HepG2 (cell line): ENCODE data around the gene LCA5. TPM values are rescaled to one million over a fixed set of nuclear protein-coding genes. Genes with fewer than 3 reads are reported as not detected.

Experiments used
- ATAC-seq: fragments of 200-7000 bp; cut with Tn5 transposase; 3 replicates; pipeline ENCODE4 v1.9.1; 2020; ENCODE audit warnings: mild to moderate bottlenecking, moderate library complexity
- BruUV-seq: library from RNA; stranded (reverse); fragments of 400-500 nt; replicated peaks from 2 replicates; lab custom pipeline; 2021; lab: Mats Ljungman, UMichigan
- CTCF ChIA-PET: fragments of 300-600 bp; formaldehyde crosslinking; extraction: SDS; loops from one replicate; lab custom pipeline; 2021; ENCODE audit warnings: low total read pairs, inconsistent platforms, low intra/inter-chr PET ratio; lab: Yijun Ruan, JAX
- POLR2A ChIA-PET: fragments of 350-600 bp; sonication (Branson Sonifier 250); formaldehyde crosslinking; loops from one replicate; lab custom pipeline; 2020; ENCODE audit warnings: antibody characterized with exemption, inconsistent platforms; lab: Yijun Ruan, JAX
- DNase-seq: peaks from one replicate; pipeline ENCODE4 v3.0.0-alpha.2; 2015; ENCODE audit warnings: low spot score
- FAIRE-seq: peaks from 3 replicates; lab custom pipeline; 2011; peaks lifted over from hg19 to GRCh38; lab: Jason Lieb, UNC
- H2AFZ ChIP-seq: one replicate; pipeline ENCODE4 v1.6.1; 2011; ENCODE audit warnings: low read length, inconsistent platforms
- H3K27ac ChIP-seq: fragments of 300-600 bp; 3 replicates; pipeline ENCODE4 v1.8.0; 2011; ENCODE audit warnings: mixed run types, mild to moderate bottlenecking, mixed read lengths, low read length, inconsistent platforms; ENCODE audit not compliant: insufficient read depth; ENCODE audit errors: extremely low read length
- H3K27me3 ChIP-seq, 2 experiments: fragments of 200-600 bp in 1 of 2; 2 replicates in 1 of 2; 3 replicates in 1 of 2; pipeline versions ENCODE4 v1.6.0 to v1.8.0; 2011; ENCODE audit warnings: low read length in 2 of 2, mild to moderate bottlenecking in 2 of 2, moderate library complexity in 2 of 2, inconsistent platforms in 1 of 2; ENCODE audit not compliant: insufficient read depth in 2 of 2, control insufficient read depth in 1 of 2
- H3K36me3 ChIP-seq, 2 experiments: fragments of 200-600 bp in 1 of 2; replicated peaks in 1 of 2; 2 replicates in 1 of 2; 3 replicates in 1 of 2; pipeline versions ENCODE4 v1.5.1 to v1.8.0; 2011; ENCODE audit warnings: low read length in 2 of 2, inconsistent platforms in 1 of 2; ENCODE audit not compliant: insufficient read depth in 2 of 2, control insufficient read depth in 1 of 2
- H3K4me1 ChIP-seq: 2 replicates; pipeline ENCODE4 v1.5.1; 2012; ENCODE audit warnings: low read length, inconsistent platforms; ENCODE audit not compliant: insufficient read depth
- H3K4me2 ChIP-seq: 2 replicates; pipeline ENCODE4 v1.6.0; 2011; ENCODE audit warnings: low read depth, low read length, inconsistent platforms
- H3K4me3 ChIP-seq, 3 experiments: fragments of 200-600 bp in 1 of 3; sonication (generic), shearing (Covaris generic) in 1 of 3; replicated peaks in 1 of 3; 2 replicates each; pipeline ENCODE4 v1.5.1; 2011 to 2016; ENCODE audit warnings: low read length in 3 of 3, inconsistent platforms in 2 of 3, low read depth in 2 of 3, mild to moderate bottlenecking in 2 of 3, control low read depth in 1 of 3, mixed read lengths in 1 of 3; ENCODE audit not compliant: insufficient read depth in 1 of 3
- H3K79me2 ChIP-seq: one replicate; pipeline ENCODE4 v1.6.1; 2011; ENCODE audit warnings: low read length, inconsistent platforms; ENCODE audit not compliant: insufficient read depth
- H3K9ac ChIP-seq: 2 replicates; pipeline ENCODE4 v1.6.0; 2011; ENCODE audit warnings: mild to moderate bottlenecking, low read depth, low read length, inconsistent platforms; ENCODE audit not compliant: insufficient read depth
- H3K9me3 ChIP-seq: 2 replicates; pipeline ENCODE4 v1.5.1; 2012; ENCODE audit warnings: mild to moderate bottlenecking, low read length
- H4K20me1 ChIP-seq: 2 replicates; pipeline ENCODE4 v1.6.0; 2011; ENCODE audit warnings: inconsistent platforms, mild to moderate bottlenecking, low read length, moderate library complexity; ENCODE audit not compliant: insufficient read depth
- TBX2 ChIP-seq: sonication (generic); formaldehyde crosslinking; IDR thresholded peaks from 2 replicates; pipeline ENCODE4 v1.5.0; 2020; ENCODE audit warnings: missing genetic modification reagents, mild to moderate bottlenecking, borderline replicate concordance
- ZNF296 ChIP-seq: sonication (generic); formaldehyde crosslinking; conservative IDR thresholded peaks from 2 replicates; pipeline ENCODE4 v1.5.0; 2020; ENCODE audit warnings: mild to moderate bottlenecking, missing genetic modification reagents
- WGBS: methylation state at CpG from one replicate; pipeline ENCODE4 v1.1.6; 2017; ENCODE audit warnings: low lambda C conversion rate; 5-methylcytosine and 5-hydroxymethylcytosine counted together
- in situ Hi-C: cut with HindIII; loops from 2 replicates; pipeline ENCODE4 v1.10.0; 2017; ENCODE audit warnings: low pct_unique_long_range_greater_than_20kb; ENCODE audit not compliant: extremely low pct_ligation_motif_present
- intact Hi-C: fragments of 100-400 bp; cut with micrococcal nuclease; formaldehyde crosslinking; loops from one replicate; pipeline ENCODE4 v1.10.0; 2022; ENCODE audit not compliant: unreplicated experiment
- polyA plus RNA-seq, 8 experiments: library from polyadenylated mRNA; depleted of rRNA in 3 of 8; stranded (reverse) in 7 of 8; unstranded in 1 of 8; fragments of >200 nt; fragmentation: Illumina TruSeq in 4 of 8; extraction: Trizol in 4 of 8; gene quantifications; 2 replicates each; pipeline versions ENCODE4 v1.2.1 to v1.2.3, GENCODE V29; 2011 to 2016; ENCODE audit warnings: low read depth in 4 of 8, missing spikeins in 1 of 8, mixed read lengths in 1 of 8; ENCODE audit not compliant: insufficient read depth in 1 of 8
- total RNA-seq, 5 experiments: library from RNA; depleted of rRNA; stranded (reverse); fragments of >200 nt; fragmentation: Illumina TruSeq; extraction: Trizol; gene quantifications; 2 replicates each; pipeline ENCODE4 v1.2.3, GENCODE V29; 2016; ENCODE audit warnings: low read depth in 1 of 5
- TF ChIP-seq, protein P1 (sequence below): sonication (generic); formaldehyde crosslinking; conservative IDR thresholded peaks from 2 replicates; pipeline ENCODE4 v1.4.0; 2020; ENCODE audit warnings: missing genetic modification reagents
- TF ChIP-seq, protein P2 (sequence below): sonication (generic); formaldehyde crosslinking; IDR thresholded peaks from 2 replicates; pipeline ENCODE4 v1.5.0; 2020; ENCODE audit warnings: mild to moderate bottlenecking, low read depth, missing genetic modification reagents, borderline replicate concordance
- TF ChIP-seq, protein P3 (sequence below): sonication (generic); IDR thresholded peaks from 2 replicates; pipeline ENCODE4 v1.6.1; 2016; ENCODE audit warnings: low read depth, borderline replicate concordance
- TF ChIP-seq, protein P4 (sequence below): sonication (generic); formaldehyde crosslinking; conservative IDR thresholded peaks from 2 replicates; pipeline ENCODE4 v1.4.0; 2020; ENCODE audit warnings: mild to moderate bottlenecking, missing genetic modification reagents, moderate library complexity

The LCA5 gene
- total and polyA plus RNA-seq, 2 of the 13 experiments (the other 11 are each of a cell fraction or from before 2014, with no cell fraction given) = 0.84 to 4.6 TPM

DNA sequence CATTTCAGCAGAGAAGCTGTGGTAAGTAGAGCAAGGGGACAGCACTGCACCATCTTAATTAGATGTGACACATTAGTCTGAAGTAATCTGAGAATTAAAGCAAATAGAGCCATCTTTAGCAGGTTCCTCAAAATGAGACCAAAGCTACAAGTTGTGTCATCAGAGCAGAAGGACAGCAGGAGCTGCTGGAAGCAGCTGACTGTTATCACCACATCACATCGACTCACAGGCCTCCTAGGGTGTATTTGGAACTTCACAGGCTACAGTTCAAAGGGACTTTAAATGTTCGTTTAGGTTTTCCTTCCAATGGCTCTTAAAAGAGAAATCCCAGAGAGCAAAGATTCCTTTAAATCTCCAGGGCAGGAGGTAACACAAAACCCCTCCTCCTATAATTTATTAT lies 69.5 kb downstream of the LCA5 start:
- Histone ChIP-seq H3K27me3 (no peaks in the 10 kb centered on the region), H3K4me3 (no peak overlapping the region; a peak in 1 of 6 replicates), H3K4me1 (peaks cover 65% of the 10 kb centered on the region), H3K9me3 (no peaks in the 10 kb centered on the region), H3K79me2 (no peaks in the 10 kb centered on the region), H2AFZ (no peak overlapping the region), H3K27ac (no peak overlapping the region), H4K20me1 (no peaks in the 10 kb centered on the region), H3K36me3 (no peaks in the 10 kb centered on the region), H3K4me2 (peak overlapping the region; percentile 39), H3K9ac (no peak overlapping the region)
- intact Hi-C loops (loop anchor here (2.0 to 10.0 kb wide), 4 partner anchors 65 to 390 kb away; partner anchors contain the start of genes HMGN3 and PHIP), in situ Hi-C loops (no loop called here)
- POLR2A ChIA-PET = no interaction called here
- TF ChIP-seq TBX2 (CRISPR knock-in tag) (no peak), ZNF296 (CRISPR knock-in tag) (no peak)
- TF ChIP-seq, protein P1, sequence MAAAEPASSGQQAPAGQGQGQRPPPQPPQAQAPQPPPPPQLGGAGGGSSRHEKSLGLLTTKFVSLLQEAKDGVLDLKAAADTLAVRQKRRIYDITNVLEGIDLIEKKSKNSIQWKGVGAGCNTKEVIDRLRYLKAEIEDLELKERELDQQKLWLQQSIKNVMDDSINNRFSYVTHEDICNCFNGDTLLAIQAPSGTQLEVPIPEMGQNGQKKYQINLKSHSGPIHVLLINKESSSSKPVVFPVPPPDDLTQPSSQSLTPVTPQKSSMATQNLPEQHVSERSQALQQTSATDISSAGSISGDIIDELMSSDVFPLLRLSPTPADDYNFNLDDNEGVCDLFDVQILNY (CRISPR knock-in tag) = no peak
- TF ChIP-seq, protein P2, sequence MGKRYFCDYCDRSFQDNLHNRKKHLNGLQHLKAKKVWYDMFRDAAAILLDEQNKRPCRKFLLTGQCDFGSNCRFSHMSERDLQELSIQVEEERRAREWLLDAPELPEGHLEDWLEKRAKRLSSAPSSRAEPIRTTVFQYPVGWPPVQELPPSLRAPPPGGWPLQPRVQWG (CRISPR knock-in tag) = no peak
- TF ChIP-seq, protein P3, sequence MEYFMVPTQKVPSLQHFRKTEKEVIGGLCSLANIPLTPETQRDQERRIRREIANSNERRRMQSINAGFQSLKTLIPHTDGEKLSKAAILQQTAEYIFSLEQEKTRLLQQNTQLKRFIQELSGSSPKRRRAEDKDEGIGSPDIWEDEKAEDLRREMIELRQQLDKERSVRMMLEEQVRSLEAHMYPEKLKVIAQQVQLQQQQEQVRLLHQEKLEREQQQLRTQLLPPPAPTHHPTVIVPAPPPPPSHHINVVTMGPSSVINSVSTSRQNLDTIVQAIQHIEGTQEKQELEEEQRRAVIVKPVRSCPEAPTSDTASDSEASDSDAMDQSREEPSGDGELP = peak; percentile 25; the same call in 1 of the 2 replicates
- TF ChIP-seq, protein P4, sequence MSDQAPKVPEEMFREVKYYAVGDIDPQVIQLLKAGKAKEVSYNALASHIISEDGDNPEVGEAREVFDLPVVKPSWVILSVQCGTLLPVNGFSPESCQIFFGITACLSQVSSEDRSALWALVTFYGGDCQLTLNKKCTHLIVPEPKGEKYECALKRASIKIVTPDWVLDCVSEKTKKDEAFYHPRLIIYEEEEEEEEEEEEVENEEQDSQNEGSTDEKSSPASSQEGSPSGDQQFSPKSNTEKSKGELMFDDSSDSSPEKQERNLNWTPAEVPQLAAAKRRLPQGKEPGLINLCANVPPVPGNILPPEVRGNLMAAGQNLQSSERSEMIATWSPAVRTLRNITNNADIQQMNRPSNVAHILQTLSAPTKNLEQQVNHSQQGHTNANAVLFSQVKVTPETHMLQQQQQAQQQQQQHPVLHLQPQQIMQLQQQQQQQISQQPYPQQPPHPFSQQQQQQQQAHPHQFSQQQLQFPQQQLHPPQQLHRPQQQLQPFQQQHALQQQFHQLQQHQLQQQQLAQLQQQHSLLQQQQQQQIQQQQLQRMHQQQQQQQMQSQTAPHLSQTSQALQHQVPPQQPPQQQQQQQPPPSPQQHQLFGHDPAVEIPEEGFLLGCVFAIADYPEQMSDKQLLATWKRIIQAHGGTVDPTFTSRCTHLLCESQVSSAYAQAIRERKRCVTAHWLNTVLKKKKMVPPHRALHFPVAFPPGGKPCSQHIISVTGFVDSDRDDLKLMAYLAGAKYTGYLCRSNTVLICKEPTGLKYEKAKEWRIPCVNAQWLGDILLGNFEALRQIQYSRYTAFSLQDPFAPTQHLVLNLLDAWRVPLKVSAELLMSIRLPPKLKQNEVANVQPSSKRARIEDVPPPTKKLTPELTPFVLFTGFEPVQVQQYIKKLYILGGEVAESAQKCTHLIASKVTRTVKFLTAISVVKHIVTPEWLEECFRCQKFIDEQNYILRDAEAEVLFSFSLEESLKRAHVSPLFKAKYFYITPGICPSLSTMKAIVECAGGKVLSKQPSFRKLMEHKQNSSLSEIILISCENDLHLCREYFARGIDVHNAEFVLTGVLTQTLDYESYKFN (CRISPR knock-in tag) = no peak
- CTCF ChIA-PET = no interaction called here
- no TSS peak for BruUV-seq
- ATAC-seq (peak; percentile 80), FAIRE-seq (no peak), DNase-seq (peak; percentile 21)
- WGBS = 0% methylated on average over 2 of the region's 2 CpGs
